ENCODE data around the gene THSD4. TPM values are rescaled to one million over a fixed set of nuclear protein-coding genes. Genes with fewer than 3 reads are reported as not detected.

The THSD4 gene
- total RNA-seq, 5 donors from 2014 or later (not counting 1 experiment from before 2014, with no cell fraction given): 0.03 to 0.23 (median 0.18) TPM; not detected in 2

DNA sequence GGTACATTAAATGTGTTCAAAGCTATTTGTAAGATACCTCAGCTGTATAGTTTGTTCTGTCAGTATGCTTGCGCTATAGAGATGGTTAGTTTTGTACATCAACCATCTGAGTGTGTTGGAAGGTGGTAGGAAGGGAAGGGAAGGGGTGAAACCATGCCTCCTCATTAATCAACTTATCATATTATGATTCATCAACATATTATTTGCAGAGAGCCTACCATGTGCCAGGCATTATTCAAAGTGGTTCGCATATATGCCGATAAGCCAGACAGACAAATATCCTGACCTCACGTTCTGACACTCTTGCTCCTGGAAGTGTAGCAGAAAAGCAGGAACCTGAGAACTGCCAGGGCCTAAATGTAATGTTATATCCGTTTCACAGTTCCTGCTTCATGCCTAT is 447.0 kb downstream of the THSD4 start:
- Mint-ChIP-seq H3K9me3 (no peaks in the 10 kb centered on the region), H3K4me3 (no peak overlapping the region), H3K4me1 (no peaks in the 10 kb centered on the region), H3K27me3 (peaks cover 18 to 30% of the 10 kb centered on the region in 2 donors), H3K36me3 (no peaks in the 10 kb centered on the region), H3K27ac (no peak overlapping the region)
- Histone ChIP-seq H3K27ac (ENCODE audit: low read length) (no peak overlapping the region), H3K4me1 (ENCODE audit: control insufficient read depth in 1 of 2, extremely low read depth in 1 of 2, insufficient read depth in 2 of 2, low read length in 2 of 2) (no peaks in the 10 kb centered on the region), H3K27me3 (replicated peaks in 1 of 2; ENCODE audit: control insufficient read depth in 2 of 2, extremely low read depth in 1 of 2, insufficient read depth in 2 of 2, low read length in 1 of 2) (no peaks in the 10 kb centered on the region), H3K9me3 (no peaks in the 10 kb centered on the region), H3K4me3 (ENCODE audit: control insufficient read depth in 1 of 2, extremely low read depth in 1 of 2, low read length in 1 of 2) (no peak overlapping the region), H3K36me3 (ENCODE audit: control insufficient read depth in 2 of 2, extremely low read depth in 1 of 2, insufficient read depth in 1 of 2, low read length in 1 of 2) (no peaks in the 10 kb centered on the region)
- ChIA-PET CTCF (no interaction called here), POLR2A (no interaction called here)
- 92% methylated on average over 3 of the region's 5 CpGs for WGBS (ENCODE audit: insufficient coverage)
- DNase-seq: no peak
- no peak for ATAC-seq (replicated peaks in 1 of 4)

DNA sequence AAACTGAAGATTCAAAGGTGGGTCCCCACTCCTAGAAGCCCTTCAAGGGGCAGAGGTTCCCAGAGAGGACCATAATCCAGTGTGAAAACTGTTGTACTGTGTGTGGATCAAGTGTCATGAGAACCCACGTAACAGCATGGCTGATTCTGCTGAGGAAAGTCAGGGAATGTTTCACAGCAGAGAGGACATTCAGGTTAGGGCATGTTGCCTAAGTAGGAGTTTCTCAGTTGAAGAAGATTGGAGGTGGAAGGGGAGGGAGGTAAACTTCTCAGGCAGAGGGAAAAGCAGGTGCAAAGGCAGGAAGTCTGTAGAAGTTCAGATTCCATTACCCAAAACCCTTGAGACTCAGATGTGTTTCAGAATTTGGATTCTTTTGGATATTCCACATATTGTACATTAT is 448.9 kb downstream of the THSD4 start:
- Mint-ChIP-seq H3K27me3 (peaks cover 21 to 35% of the 10 kb centered on the region in 2 donors), H3K27ac (no peak overlapping the region), H3K4me1 (no peaks in the 10 kb centered on the region), H3K4me3 (no peak overlapping the region), H3K36me3 (no peaks in the 10 kb centered on the region), H3K9me3 (peaks cover 0 to 3% (median 0%) of the 10 kb centered on the region in 3 donors)
- ChIA-PET POLR2A (no interaction called here), CTCF (no interaction called here)
- 0% methylated on average over 1 of the region's 1 CpG for WGBS (ENCODE audit: insufficient coverage)
- Histone ChIP-seq H3K36me3 (ENCODE audit: control insufficient read depth in 2 of 2, extremely low read depth in 1 of 2, insufficient read depth in 1 of 2, low read length in 1 of 2) (no peaks in the 10 kb centered on the region), H3K27ac (ENCODE audit: low read length) (no peak overlapping the region), H3K9me3 (no peaks in the 10 kb centered on the region), H3K4me3 (ENCODE audit: control insufficient read depth in 1 of 2, extremely low read depth in 1 of 2, low read length in 1 of 2) (no peak overlapping the region), H3K27me3 (replicated peaks in 1 of 2; ENCODE audit: control insufficient read depth in 2 of 2, extremely low read depth in 1 of 2, insufficient read depth in 2 of 2, low read length in 1 of 2) (no peaks in the 10 kb centered on the region), H3K4me1 (ENCODE audit: control insufficient read depth in 1 of 2, extremely low read depth in 1 of 2, insufficient read depth in 2 of 2, low read length in 2 of 2) (no peaks in the 10 kb centered on the region)
- DNase-seq (no peak), ATAC-seq (replicated peaks in 1 of 4) (no peak)

- Mint-ChIP-seq H3K27ac (no peak overlapping the region), H3K36me3 (no peaks in the 10 kb centered on the region), H3K4me1 (no peaks in the 10 kb centered on the region), H3K9me3 (peaks cover 0 to 4% (median 0%) of the 10 kb centered on the region in 3 donors), H3K27me3 (peaks cover 18 to 35% of the 10 kb centered on the region in 2 donors), H3K4me3 (no peak overlapping the region)
- ATAC-seq (replicated peaks in 1 of 4) (no peak), DNase-seq (no peak)
- H3K4me3 ChIP-seq (ENCODE audit: control insufficient read depth in 1 of 2, extremely low read depth in 1 of 2, low read length in 1 of 2): no peak overlapping the region
- no peak overlapping the region for H3K27ac ChIP-seq (ENCODE audit: low read length)
- WGBS (ENCODE audit: insufficient coverage): no CpG with 5 or more reads among the region's 1 CpG
- H3K4me1 ChIP-seq (ENCODE audit: control insufficient read depth in 1 of 2, extremely low read depth in 1 of 2, insufficient read depth in 2 of 2, low read length in 2 of 2): no peaks in the 10 kb centered on the region
- ChIA-PET CTCF (no interaction called here), POLR2A (no interaction called here)
- no peaks in the 10 kb centered on the region for H3K36me3 ChIP-seq (ENCODE audit: control insufficient read depth in 2 of 2, extremely low read depth in 1 of 2, insufficient read depth in 1 of 2, low read length in 1 of 2)
- no peaks in the 10 kb centered on the region for H3K27me3 ChIP-seq (replicated peaks in 1 of 2; ENCODE audit: control insufficient read depth in 2 of 2, extremely low read depth in 1 of 2, insufficient read depth in 2 of 2, low read length in 1 of 2)
- no peaks in the 10 kb centered on the region for H3K9me3 ChIP-seq
Measured at GRCh38 chr15:71565006-71565405, 449.7 kb downstream of the THSD4 start.

DNA sequence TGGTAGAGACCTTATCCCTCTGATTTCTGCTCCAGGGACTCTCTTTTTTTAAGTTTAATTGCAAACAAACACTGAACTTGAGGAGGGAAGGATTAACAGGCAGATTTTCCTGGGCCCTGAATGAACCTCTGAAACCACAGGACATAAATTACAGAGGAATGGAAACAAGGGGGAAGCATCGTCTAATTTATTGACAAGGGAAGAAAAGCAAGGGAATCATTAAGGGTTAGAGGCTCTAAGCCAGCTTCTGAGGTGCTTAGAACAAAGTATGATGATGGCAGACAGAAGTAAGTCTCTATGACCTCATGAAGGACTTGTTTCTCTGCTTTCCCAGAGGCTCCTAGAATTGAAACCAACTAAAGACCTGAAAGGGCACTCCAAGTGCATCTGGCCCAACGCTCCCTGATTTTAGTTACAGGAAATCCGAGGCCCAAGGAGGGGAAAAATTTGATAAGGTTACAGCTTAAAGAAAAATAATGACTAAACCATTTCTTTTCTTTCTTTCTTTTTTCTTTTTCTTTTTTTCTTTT is 450.4 kb downstream of the THSD4 start:
- no peaks in the 10 kb centered on the region for H3K36me3 ChIP-seq (ENCODE audit: control insufficient read depth in 2 of 2, extremely low read depth in 1 of 2, insufficient read depth in 1 of 2, low read length in 1 of 2)
- no peaks in the 10 kb centered on the region for H3K4me1 ChIP-seq (ENCODE audit: control insufficient read depth in 1 of 2, extremely low read depth in 1 of 2, insufficient read depth in 2 of 2, low read length in 2 of 2)
- Mint-ChIP-seq H3K9me3 (peaks cover 0 to 4% (median 0%) of the 10 kb centered on the region in 3 donors), H3K4me3 (no peak overlapping the region), H3K27ac (no peak overlapping the region), H3K27me3 (peaks cover 22 to 35% of the 10 kb centered on the region in 2 donors), H3K36me3 (no peaks in the 10 kb centered on the region), H3K4me1 (no peaks in the 10 kb centered on the region)
- no peak overlapping the region for H3K4me3 ChIP-seq (ENCODE audit: control insufficient read depth in 1 of 2, extremely low read depth in 1 of 2, low read length in 1 of 2)
- no peak for DNase-seq
- H3K9me3 ChIP-seq: no peaks in the 10 kb centered on the region
- ATAC-seq (replicated peaks in 1 of 4): no peak
- peaks cover 0 to 2% of the 10 kb centered on the region in 2 experiments for H3K27me3 ChIP-seq (replicated peaks in 1 of 2; ENCODE audit: control insufficient read depth in 2 of 2, extremely low read depth in 1 of 2, insufficient read depth in 2 of 2, low read length in 1 of 2)
- POLR2A ChIA-PET: interaction anchor here in 1 of 2 donors (0.7 kb wide), 1 partner anchor 92 kb away, joined by 6 read pairs; no protein-coding TSS in a partner anchor
- no peak overlapping the region for H3K27ac ChIP-seq (ENCODE audit: low read length)
- CTCF ChIA-PET: no interaction called here
- WGBS (ENCODE audit: insufficient coverage): 0% methylated on average over 1 of the region's 3 CpGs

GRCh38 chr15:71566226-71566625 is 451.0 kb downstream of the THSD4 start:
- H3K27ac ChIP-seq (ENCODE audit: low read length): no peak overlapping the region
- WGBS (ENCODE audit: insufficient coverage): no CpG with 5 or more reads among the region's 3 CpGs
- ATAC-seq (replicated peaks in 1 of 4): no peak
- no peak for DNase-seq
- H3K27me3 ChIP-seq (replicated peaks in 1 of 2; ENCODE audit: control insufficient read depth in 2 of 2, extremely low read depth in 1 of 2, insufficient read depth in 2 of 2, low read length in 1 of 2): peaks cover 0 to 5% of the 10 kb centered on the region in 2 experiments
- Mint-ChIP-seq H3K4me3 (no peak overlapping the region), H3K27ac (no peak overlapping the region), H3K4me1 (no peaks in the 10 kb centered on the region), H3K27me3 (peaks cover 23 to 33% of the 10 kb centered on the region in 2 donors), H3K9me3 (peaks cover 0 to 4% (median 0%) of the 10 kb centered on the region in 3 donors), H3K36me3 (no peaks in the 10 kb centered on the region)
- ChIA-PET POLR2A (interaction anchor here in 1 of 2 donors (0.7 kb wide), 1 partner anchor 93 kb away, joined by 6 read pairs; no protein-coding TSS in a partner anchor), CTCF (no interaction called here)
- no peaks in the 10 kb centered on the region for H3K36me3 ChIP-seq (ENCODE audit: control insufficient read depth in 2 of 2, extremely low read depth in 1 of 2, insufficient read depth in 1 of 2, low read length in 1 of 2)
- no peaks in the 10 kb centered on the region for H3K4me1 ChIP-seq (ENCODE audit: control insufficient read depth in 1 of 2, extremely low read depth in 1 of 2, insufficient read depth in 2 of 2, low read length in 2 of 2)
- no peak overlapping the region for H3K4me3 ChIP-seq (ENCODE audit: control insufficient read depth in 1 of 2, extremely low read depth in 1 of 2, low read length in 1 of 2)
- no peaks in the 10 kb centered on the region for H3K9me3 ChIP-seq

DNA sequence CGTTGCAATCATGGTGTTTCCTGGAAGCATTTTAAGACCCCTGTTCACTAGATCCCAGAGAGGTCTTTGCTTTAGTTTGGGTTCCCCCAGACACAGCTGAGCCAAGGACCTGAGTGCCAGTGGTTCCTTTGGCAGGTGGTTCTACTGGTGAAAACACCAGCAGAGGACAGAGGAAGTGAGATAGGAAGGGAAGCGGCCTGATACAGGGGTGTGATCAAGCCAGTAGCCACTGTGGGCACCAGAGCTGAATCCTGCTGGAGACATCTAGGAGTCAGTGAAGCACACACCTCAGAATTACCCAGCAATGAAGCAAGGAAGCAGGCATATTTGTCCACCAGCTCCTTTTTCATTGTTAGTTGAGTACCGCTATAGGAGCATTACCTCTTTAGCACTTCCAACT is 451.9 kb downstream of the THSD4 start:
- CTCF ChIA-PET: no interaction called here
- no peak for ATAC-seq (replicated peaks in 1 of 4)
- no peaks in the 10 kb centered on the region for H3K9me3 ChIP-seq

More for the DNA sequence above, 451.9 kb downstream of the THSD4 start:
- Mint-ChIP-seq H3K4me3 (no peak overlapping the region), H3K27me3 (peaks cover 20 to 27% of the 10 kb centered on the region in 2 donors), H3K9me3 (peaks cover 0 to 4% (median 0%) of the 10 kb centered on the region in 3 donors), H3K4me1 (no peaks in the 10 kb centered on the region), H3K27ac (no peak overlapping the region), H3K36me3 (no peaks in the 10 kb centered on the region)
- WGBS (ENCODE audit: insufficient coverage): 68% methylated on average over 2 of the region's 3 CpGs
- no peaks in the 10 kb centered on the region for H3K36me3 ChIP-seq (ENCODE audit: control insufficient read depth in 2 of 2, extremely low read depth in 1 of 2, insufficient read depth in 1 of 2, low read length in 1 of 2)
- H3K4me3 ChIP-seq (ENCODE audit: control insufficient read depth in 1 of 2, extremely low read depth in 1 of 2, low read length in 1 of 2): no peak overlapping the region
- DNase-seq: no peak
- POLR2A ChIA-PET: no interaction called here
- H3K27me3 ChIP-seq (replicated peaks in 1 of 2; ENCODE audit: control insufficient read depth in 2 of 2, extremely low read depth in 1 of 2, insufficient read depth in 2 of 2, low read length in 1 of 2): peaks cover 0 to 5% of the 10 kb centered on the region in 2 experiments
- no peak overlapping the region for H3K27ac ChIP-seq (ENCODE audit: low read length)
- no peaks in the 10 kb centered on the region for H3K4me1 ChIP-seq (ENCODE audit: control insufficient read depth in 1 of 2, extremely low read depth in 1 of 2, insufficient read depth in 2 of 2, low read length in 2 of 2)

All from T-cell (primary cell).